K562 (cell line): ENCODE data around the gene PYCR2. TPM values are rescaled to one million over a fixed set of nuclear protein-coding genes. Genes with fewer than 3 reads are reported as not detected.
A peak's percentile ranks its signal among the peaks of the same experiment; 100 is the strongest.

ENCODE experiments used
- ATF7 ChIP-seq: fragments of 450-650 bp; IDR thresholded peaks from 2 replicates; pipeline ENCODE4 v1.7.1; 2014; ENCODE audit warnings: mild to moderate bottlenecking, moderate library complexity
- ETS1 ChIP-seq: conservative IDR thresholded peaks from 2 replicates; pipeline ENCODE4 v1.6.1; 2011; ENCODE audit warnings: low read depth, mild to moderate bottlenecking, low read length; ENCODE audit not compliant: control insufficient read depth
- KDM4B ChIP-seq, 2 experiments: fragments of 450-650 bp in 1 of 2; sonication (generic) in 1 of 2; IDR thresholded peaks; 2 replicates each; pipeline ENCODE4 v1.6.1; 2016 to 2017; ENCODE audit warnings: borderline replicate concordance in 2 of 2, antibody characterized with exemption in 1 of 2, low read depth in 1 of 2, mild to moderate bottlenecking in 1 of 2
- NR1H2 ChIP-seq: sonication (generic); formaldehyde crosslinking; IDR thresholded peaks from 2 replicates; pipeline ENCODE4 v1.4.0; 2020; ENCODE audit warnings: mild to moderate bottlenecking, missing genetic modification reagents
- NR4A1 ChIP-seq, 2 experiments: fragments of 250-450 bp in 1 of 2; fragments of 450-650 bp in 1 of 2; sonication (Bioruptor Pico) in 1 of 2; IDR thresholded peaks; 2 replicates each; pipeline versions ENCODE4 v1.4.0 to v1.6.1; 2016 to 2020; ENCODE audit warnings: mild to moderate bottlenecking in 2 of 2, missing compliant biosample characterization in 1 of 2, missing genetic modification characterization in 1 of 2, moderate library complexity in 1 of 2
- NUFIP1 ChIP-seq: fragments of 450-650 bp; IDR thresholded peaks from 2 replicates; pipeline ENCODE4 v1.6.1; 2018; ENCODE audit not compliant: partially characterized antibody
- RBBP5 ChIP-seq: fragments of 200-600 bp; sonication (generic); IDR thresholded peaks from 2 replicates; pipeline ENCODE4 v1.6.1; 2012; ENCODE audit warnings: borderline replicate concordance, mild to moderate bottlenecking, low read length, control low read depth, inconsistent platforms; ENCODE audit not compliant: insufficient read depth, poor library complexity, severe bottlenecking
- SMARCB1 ChIP-seq: IDR thresholded peaks from 2 replicates; pipeline ENCODE4 v1.6.1; 2011; ENCODE audit warnings: improper control_type of control experiment, low read depth; ENCODE audit not compliant: insufficient read length
- SNIP1 ChIP-seq: fragments of 450-650 bp; IDR thresholded peaks from 2 replicates; pipeline ENCODE4 v1.7.1; 2017; ENCODE audit warnings: low read depth, mild to moderate bottlenecking
- TRIM28 ChIP-seq: fragments of 450-650 bp; IDR thresholded peaks from 2 replicates; pipeline ENCODE4 v1.6.1; 2017
- ZNF408 ChIP-seq: fragments of 250-450 bp; sonication (Bioruptor Pico); IDR thresholded peaks from 2 replicates; pipeline ENCODE4 v1.4.0; 2020; ENCODE audit warnings: low read depth, mild to moderate bottlenecking, moderate library complexity
- ZNF592 ChIP-seq: fragments of 450-650 bp; IDR thresholded peaks from 2 replicates; pipeline ENCODE4 v1.6.1; 2017; ENCODE audit warnings: antibody characterized with exemption, mild to moderate bottlenecking
- polyA plus RNA-seq, 8 experiments: library from polyadenylated mRNA; depleted of rRNA in 4 of 8; stranded (reverse) in 5 of 8; unstranded in 3 of 8; fragments of >200 nt; fragmentation: Nextera tagmentation in 2 of 8; fragmentation: Illumina TruSeq in 1 of 8; extraction: Ambion mirVana in 2 of 8; extraction: Trizol in 1 of 8; gene quantifications; 2 replicates each; pipeline versions ENCODE4 v1.2.1 to v1.2.3, GENCODE V29; 2011 to 2014; ENCODE audit warnings: inconsistent platforms in 1 of 8, missing spikeins in 1 of 8
- total RNA-seq, 7 experiments: library from RNA; depleted of rRNA in 6 of 7; stranded (reverse); fragments of >200 nt in 6 of 7; fragmentation: Illumina TruSeq in 2 of 7; extraction: Trizol in 2 of 7; gene quantifications; 2 replicates each; pipeline versions ENCODE4 v1.2.1 to v1.2.3, GENCODE V29; 2011 to 2021; ENCODE audit warnings: low replicate concordance in 1 of 7

Gene PYCR2
- total and polyA plus RNA-seq, 9 of the 15 experiments (the other 6 are each of a cell fraction or from before 2014, with no cell fraction given) = 5.5 to 219 (median 127) TPM

- TF ChIP-seq NUFIP1 (no peak), NR4A1 (CRISPR knock-in tag; IDR thresholded peaks at IDR 0.05) (no peak), NR4A1 (tag; IDR thresholded peaks at IDR 0.05) (no peak), TRIM28 (no peak), RBBP5 (peak; percentile 83), ATF7 (peak; percentile 61), SNIP1 (no peak), NR1H2 (no peak), ZNF408 (CRISPR knock-in tag) (no peak), ETS1 (peak; percentile 61), ZNF592 (no peak), SMARCB1 (no peak), KDM4B (IDR thresholded peaks at IDR 0.05; ENCODE audit: borderline replicate concordance in 2 of 2, low read depth in 1 of 2) (peak in 1 of 2 experiments; percentile 36; a peak in 1 of 4 replicates)
Measured at GRCh38 chr1:225881959-225882693, 41.9 kb downstream of the PYCR2 start, which contains the start of gene TMEM63A (continued).
